SU-DHL-6 (cell line): Measurements from ENCODE around the gene MEF2D.

Source experiments
- CTCF ChIP-seq: fragments of 200-600 bp; sonication (generic); IDR thresholded peaks from one replicate; pipeline ENCODE4 v1.5.1; 2017; ENCODE audit warnings: antibody characterized with exemption, mild to moderate bottlenecking, low read length, moderate library complexity; ENCODE audit not compliant: insufficient read depth, poor library complexity, severe bottlenecking
- EZH2phosphoT487 ChIP-seq: fragments of 200-600 bp; sonication (generic), shearing (Covaris generic); conservative IDR thresholded peaks from 2 replicates; pipeline ENCODE4 v1.6.1; 2018; ENCODE audit warnings: mild to moderate bottlenecking, antibody characterized with exemption, low read length, moderate library complexity, mixed read lengths

- TF ChIP-seq CTCF, result no peak
- TF ChIP-seq EZH2phosphoT487, result no peak
Measured at GRCh38 chr1:156528875-156529425, 28.4 kb upstream of the MEF2D start.
